CD14-positive monocyte (primary cell): ENCODE results near the gene INF2. TPM values are rescaled to one million over a fixed set of nuclear protein-coding genes. Genes with fewer than 3 reads are reported as not detected.

Experiments
- DNase-seq, 3 donors: peaks; one replicate each; pipeline ENCODE4 v3.0.0-alpha.2; 2011 to 2022
- H2AFZ ChIP-seq: 2 replicates; pipeline ENCODE4 v1.6.0; 2012; ENCODE audit warnings: mild to moderate bottlenecking, low read depth, low read length, inconsistent platforms; ENCODE audit not compliant: insufficient read depth, poor library complexity, severe bottlenecking
- H3K27ac ChIP-seq, 2 donors: 1 replicate in 1 of 2; 2 replicates in 1 of 2; pipeline ENCODE4 v1.5.1; 2012 to 2013; ENCODE audit warnings: low read length in 2 of 2, control low read depth in 1 of 2, inconsistent platforms in 1 of 2, low read depth in 1 of 2, mild to moderate bottlenecking in 1 of 2
- H3K27me3 ChIP-seq, 2 donors: one replicate each; pipeline versions ENCODE4 v1.6.0 to v1.6.1; 2011 to 2013; ENCODE audit warnings: low read length in 2 of 2; ENCODE audit not compliant: control insufficient read depth in 2 of 2, insufficient read depth in 2 of 2
- H3K36me3 ChIP-seq, 2 donors: replicated peaks in 1 of 2; 1 replicate in 1 of 2; 2 replicates in 1 of 2; pipeline versions ENCODE4 v1.5.1 to v1.6.1; 2012 to 2013; ENCODE audit warnings: low read length in 2 of 2, control low read depth in 1 of 2, inconsistent platforms in 1 of 2, mild to moderate bottlenecking in 1 of 2; ENCODE audit not compliant: insufficient read depth in 2 of 2, control insufficient read depth in 1 of 2
- H3K4me1 ChIP-seq, 2 donors: 1 replicate in 1 of 2; 2 replicates in 1 of 2; pipeline versions ENCODE4 v1.5.1 to v1.6.1; 2012 to 2013; ENCODE audit warnings: low read length in 2 of 2, control low read depth in 1 of 2, inconsistent platforms in 1 of 2, mild to moderate bottlenecking in 1 of 2, moderate library complexity in 1 of 2; ENCODE audit not compliant: insufficient read depth in 2 of 2, control insufficient read depth in 1 of 2
- H3K4me2 ChIP-seq: replicated peaks from 2 replicates; pipeline ENCODE3; 2012; ENCODE audit warnings: low read length, moderate library complexity, mild to moderate bottlenecking; ENCODE audit not compliant: poor library complexity, severe bottlenecking; ENCODE audit errors: extremely low read depth
- H3K4me3 ChIP-seq, 3 experiments: fragments of 200-600 bp in 1 of 3; sonication (generic) in 1 of 3; replicated peaks in 1 of 3; 1 replicate in 2 of 3; 2 replicates in 1 of 3; pipeline ENCODE4 v1.5.1; 2011 to 2013; ENCODE audit warnings: low read length in 3 of 3, mild to moderate bottlenecking in 3 of 3, control low read depth in 2 of 3, low read depth in 2 of 3, inconsistent platforms in 1 of 3, moderate library complexity in 1 of 3
- H3K79me2 ChIP-seq: 2 replicates; pipeline ENCODE4 v1.6.0; 2012; ENCODE audit warnings: mild to moderate bottlenecking, control low read depth, inconsistent platforms, low read length, moderate library complexity; ENCODE audit not compliant: insufficient read depth
- H3K9ac ChIP-seq: 2 replicates; pipeline ENCODE4 v1.6.0; 2017; ENCODE audit warnings: low read length, mild to moderate bottlenecking; ENCODE audit not compliant: insufficient read depth, poor library complexity, severe bottlenecking
- H3K9me3 ChIP-seq, 2 donors: replicated peaks in 1 of 2; 1 replicate in 1 of 2; 2 replicates in 1 of 2; pipeline versions ENCODE4 v1.5.1 to v1.6.1; 2012 to 2013; ENCODE audit warnings: low read length in 2 of 2, control low read depth in 1 of 2; ENCODE audit not compliant: control insufficient read depth in 1 of 2, insufficient read depth in 1 of 2
- H4K20me1 ChIP-seq: 2 replicates; pipeline ENCODE4 v1.6.0; 2012; ENCODE audit warnings: mild to moderate bottlenecking, low read length, control low read depth, moderate library complexity; ENCODE audit not compliant: insufficient read depth
- H3K27ac Mint-ChIP-seq, 7 donors: one replicate each; pipeline ENCODE4 v1.8.0; 2020; ENCODE audit warnings: mild to moderate bottlenecking in 7 of 7, mixed read lengths in 7 of 7, moderate library complexity in 6 of 7, inconsistent platforms in 2 of 7
- H3K27me3 Mint-ChIP-seq, 3 donors: one replicate each; pipeline ENCODE4 v1.8.0; 2021 to 2022; ENCODE audit warnings: low read depth in 3 of 3, mild to moderate bottlenecking in 3 of 3, mixed read lengths in 3 of 3, moderate library complexity in 3 of 3, inconsistent platforms in 1 of 3
- H3K36me3 Mint-ChIP-seq, 2 donors: one replicate each; pipeline ENCODE4 v1.8.0; 2020; ENCODE audit warnings: mixed read lengths in 2 of 2, inconsistent platforms in 1 of 2, mild to moderate bottlenecking in 1 of 2
- H3K4me1 Mint-ChIP-seq: one replicate; pipeline ENCODE4 v1.8.0; 2020; ENCODE audit warnings: mild to moderate bottlenecking, mixed read lengths
- H3K4me3 Mint-ChIP-seq, 2 donors: one replicate each; pipeline ENCODE4 v1.8.0; 2020; ENCODE audit warnings: mild to moderate bottlenecking in 2 of 2, mixed read lengths in 2 of 2, moderate library complexity in 1 of 2
- H3K9me3 Mint-ChIP-seq, 7 donors: one replicate each; pipeline ENCODE4 v1.8.0; 2020 to 2022; ENCODE audit warnings: mixed read lengths in 7 of 7, mild to moderate bottlenecking in 6 of 7, moderate library complexity in 6 of 7, inconsistent platforms in 2 of 7
- WGBS: methylation state at CpG from one replicate; pipeline ENCODE4 v1.1.5; 2013; ENCODE audit warnings: missing lambda C conversion rate; ENCODE audit not compliant: insufficient coverage; 5-methylcytosine and 5-hydroxymethylcytosine counted together
- intact Hi-C, 2 donors: fragments of 100-400 bp; cut with micrococcal nuclease; formaldehyde crosslinking; loops; one replicate each; pipeline versions ENCODE4 v1.15.0 to v1.15.1; 2023
- polyA plus RNA-seq, 3 donors: library from polyadenylated mRNA; depleted of rRNA in 1 of 3; unstranded in 2 of 3; stranded (reverse) in 1 of 3; fragments of 300-500 nt in 2 of 3; fragments of >200 nt in 1 of 3; fragmentation: Illumina TruSeq in 2 of 3; gene quantifications; 1 replicate in 2 of 3; 2 replicates in 1 of 3; pipeline ENCODE4 v1.2.3, GENCODE V29; 2012 to 2021
- TF ChIP-seq, protein P1 (sequence below): fragments of 200-600 bp; IDR thresholded peaks from one replicate; pipeline ENCODE4 v1.8.0; 2022; ENCODE audit warnings: antibody characterized with exemption, mild to moderate bottlenecking

Gene INF2
- polyA plus RNA-seq, 3 donors = 2.9 to 23.3 (median 3.8) TPM

DNA sequence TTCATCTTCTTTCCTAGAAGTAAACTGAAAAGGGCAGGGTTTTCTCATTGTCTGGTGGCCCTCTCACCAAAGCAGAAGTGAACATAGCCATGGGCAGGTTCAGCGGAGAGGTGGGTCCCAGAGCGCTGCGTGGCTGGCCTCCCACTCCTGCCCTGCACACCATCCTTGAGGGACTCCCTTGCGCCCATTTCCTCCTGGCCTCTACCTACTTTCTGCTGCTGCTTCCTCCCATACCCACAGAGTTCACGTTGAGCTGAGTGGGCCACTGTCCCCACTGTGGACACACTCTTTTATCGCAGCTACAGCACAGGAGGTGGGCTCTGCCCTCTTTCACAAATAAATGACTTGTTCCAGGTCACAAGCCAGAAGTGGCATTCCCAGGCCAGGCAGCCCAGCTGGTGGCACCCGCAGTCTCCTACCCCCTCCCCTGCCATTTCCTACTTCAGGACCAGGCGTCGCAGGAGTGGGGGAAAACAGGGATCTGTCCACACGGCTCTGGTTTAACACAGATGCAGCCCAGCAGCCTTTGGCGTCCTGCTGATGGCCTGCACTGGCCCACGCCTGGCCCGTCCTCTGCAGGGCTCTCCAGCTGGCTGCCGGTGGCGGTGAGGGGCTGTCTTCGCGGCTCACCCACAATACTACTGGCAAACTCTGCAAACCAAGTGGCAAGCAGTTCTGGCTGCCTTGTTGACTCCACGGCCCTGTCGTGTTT, 68.4 kb downstream of the INF2 start:
- no peak for DNase-seq
- Mint-ChIP-seq H3K4me1 (peaks cover 10% of the 10 kb centered on the region), H3K4me3 (no peak overlapping the region), H3K9me3 (peaks cover 0 to 2% (median 0%) of the 10 kb centered on the region in 7 donors), H3K27ac (peak overlapping the region in 1 of 7 donors; percentile 61), H3K27me3 (no peaks in the 10 kb centered on the region), H3K36me3 (peaks cover 48 to 59% of the 10 kb centered on the region in 2 donors)
- peaks cover 38 to 59% of the 10 kb centered on the region in 2 donors for H3K36me3 ChIP-seq
- H3K27me3 ChIP-seq = no peaks in the 10 kb centered on the region
- 95% methylated on average over 17 of the region's 19 CpGs for WGBS
- H3K9me3 ChIP-seq = no peaks in the 10 kb centered on the region
- no peak overlapping the region for H3K9ac ChIP-seq
- intact Hi-C loops = no loop called here
- no peak overlapping the region for H3K4me2 ChIP-seq
- peaks cover 44% of the 10 kb centered on the region for H3K79me2 ChIP-seq
- no peak overlapping the region for H3K4me3 ChIP-seq
- no peak overlapping the region for H3K27ac ChIP-seq
- TF ChIP-seq, protein P1, sequence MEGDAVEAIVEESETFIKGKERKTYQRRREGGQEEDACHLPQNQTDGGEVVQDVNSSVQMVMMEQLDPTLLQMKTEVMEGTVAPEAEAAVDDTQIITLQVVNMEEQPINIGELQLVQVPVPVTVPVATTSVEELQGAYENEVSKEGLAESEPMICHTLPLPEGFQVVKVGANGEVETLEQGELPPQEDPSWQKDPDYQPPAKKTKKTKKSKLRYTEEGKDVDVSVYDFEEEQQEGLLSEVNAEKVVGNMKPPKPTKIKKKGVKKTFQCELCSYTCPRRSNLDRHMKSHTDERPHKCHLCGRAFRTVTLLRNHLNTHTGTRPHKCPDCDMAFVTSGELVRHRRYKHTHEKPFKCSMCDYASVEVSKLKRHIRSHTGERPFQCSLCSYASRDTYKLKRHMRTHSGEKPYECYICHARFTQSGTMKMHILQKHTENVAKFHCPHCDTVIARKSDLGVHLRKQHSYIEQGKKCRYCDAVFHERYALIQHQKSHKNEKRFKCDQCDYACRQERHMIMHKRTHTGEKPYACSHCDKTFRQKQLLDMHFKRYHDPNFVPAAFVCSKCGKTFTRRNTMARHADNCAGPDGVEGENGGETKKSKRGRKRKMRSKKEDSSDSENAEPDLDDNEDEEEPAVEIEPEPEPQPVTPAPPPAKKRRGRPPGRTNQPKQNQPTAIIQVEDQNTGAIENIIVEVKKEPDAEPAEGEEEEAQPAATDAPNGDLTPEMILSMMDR = no peak
- H4K20me1 ChIP-seq = peaks cover 41% of the 10 kb centered on the region
- no peak overlapping the region for H2AFZ ChIP-seq
- H3K4me1 ChIP-seq = peaks cover 14 to 16% of the 10 kb centered on the region in 2 donors

DNA sequence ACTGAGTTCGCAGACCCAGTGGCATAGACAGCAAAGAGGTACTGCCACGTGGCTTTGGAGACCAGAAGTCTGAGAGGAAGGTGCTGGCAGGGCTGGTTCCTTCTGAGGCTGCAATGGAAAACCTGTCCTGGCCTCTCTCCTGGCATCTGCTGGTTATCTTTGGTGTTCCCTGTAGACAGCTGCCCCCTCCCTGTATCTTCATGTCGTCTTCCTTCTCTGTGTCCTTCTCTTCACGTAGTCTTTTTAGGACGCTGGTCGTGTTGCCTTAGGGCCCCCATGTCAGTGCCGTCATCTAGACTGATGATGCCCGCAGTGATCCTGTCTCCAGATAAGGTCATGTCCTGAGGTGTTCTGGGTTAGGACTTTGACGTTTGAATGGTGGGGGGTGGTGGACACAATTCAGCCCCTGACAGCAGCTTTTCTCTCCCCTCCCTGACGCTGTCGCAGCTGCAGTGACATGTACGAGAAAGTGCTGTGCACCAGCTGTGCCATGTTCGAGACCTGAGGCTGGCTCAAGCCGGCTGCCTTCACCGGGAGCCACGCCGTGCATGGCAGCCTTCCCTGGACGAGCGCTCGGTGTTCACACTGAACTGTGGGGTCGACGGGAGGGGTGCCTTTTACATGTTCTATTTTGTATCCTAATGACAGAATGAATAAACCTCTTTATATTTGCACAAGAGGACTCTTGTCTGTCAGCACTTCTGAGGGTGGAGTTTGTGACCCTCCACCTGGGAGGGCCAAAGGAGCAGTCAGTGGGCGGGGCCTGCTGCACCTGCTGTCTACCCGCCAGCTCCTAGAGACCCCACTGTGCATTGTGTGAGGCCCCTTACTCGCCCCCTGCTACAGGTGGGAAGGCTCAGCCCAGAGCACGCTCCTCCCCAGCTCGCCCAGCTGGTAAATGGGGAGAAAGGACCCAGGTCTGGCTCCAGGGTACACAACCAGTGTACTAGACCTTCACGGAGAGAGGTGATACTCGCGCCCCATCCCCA, 69.9 kb downstream of the INF2 start:
- no peak overlapping the region for H2AFZ ChIP-seq
- no peaks in the 10 kb centered on the region for H3K27me3 ChIP-seq
- no peak overlapping the region for H3K27ac ChIP-seq
- H3K4me2 ChIP-seq = no peak overlapping the region
- peaks cover 31% of the 10 kb centered on the region for H3K79me2 ChIP-seq
- Mint-ChIP-seq H3K4me1 (peaks cover 2% of the 10 kb centered on the region), H3K36me3 (peaks cover 49 to 59% of the 10 kb centered on the region in 2 donors), H3K27ac (peak overlapping the region in 2 of 7 donors; percentile 32 to 77), H3K4me3 (no peak overlapping the region), H3K9me3 (peaks cover 0 to 4% (median 0%) of the 10 kb centered on the region in 7 donors), H3K27me3 (no peaks in the 10 kb centered on the region)
- H4K20me1 ChIP-seq = peaks cover 37% of the 10 kb centered on the region
- H3K4me1 ChIP-seq = peaks cover 4% of the 10 kb centered on the region in 2 donors
- H3K9ac ChIP-seq = no peak overlapping the region
- WGBS = 96% methylated on average over 25 of the region's 30 CpGs
- no peak for DNase-seq
- no peaks in the 10 kb centered on the region for H3K9me3 ChIP-seq
- H3K4me3 ChIP-seq = no peak overlapping the region
- intact Hi-C loops = no loop called here
- H3K36me3 ChIP-seq = peaks cover 38 to 59% of the 10 kb centered on the region in 2 donors
- TF ChIP-seq, protein P1 = no peak
